Ecto neural progenitor cell (in vitro differentiated cells): Measurements from ENCODE around the gene NDUFA3.

Source experiments
- DNase-seq: peaks from one replicate; pipeline ENCODE4 v3.0.0-alpha.2; 2018; ENCODE audit warnings: low spot score

NDUFA3 gene

DNA sequence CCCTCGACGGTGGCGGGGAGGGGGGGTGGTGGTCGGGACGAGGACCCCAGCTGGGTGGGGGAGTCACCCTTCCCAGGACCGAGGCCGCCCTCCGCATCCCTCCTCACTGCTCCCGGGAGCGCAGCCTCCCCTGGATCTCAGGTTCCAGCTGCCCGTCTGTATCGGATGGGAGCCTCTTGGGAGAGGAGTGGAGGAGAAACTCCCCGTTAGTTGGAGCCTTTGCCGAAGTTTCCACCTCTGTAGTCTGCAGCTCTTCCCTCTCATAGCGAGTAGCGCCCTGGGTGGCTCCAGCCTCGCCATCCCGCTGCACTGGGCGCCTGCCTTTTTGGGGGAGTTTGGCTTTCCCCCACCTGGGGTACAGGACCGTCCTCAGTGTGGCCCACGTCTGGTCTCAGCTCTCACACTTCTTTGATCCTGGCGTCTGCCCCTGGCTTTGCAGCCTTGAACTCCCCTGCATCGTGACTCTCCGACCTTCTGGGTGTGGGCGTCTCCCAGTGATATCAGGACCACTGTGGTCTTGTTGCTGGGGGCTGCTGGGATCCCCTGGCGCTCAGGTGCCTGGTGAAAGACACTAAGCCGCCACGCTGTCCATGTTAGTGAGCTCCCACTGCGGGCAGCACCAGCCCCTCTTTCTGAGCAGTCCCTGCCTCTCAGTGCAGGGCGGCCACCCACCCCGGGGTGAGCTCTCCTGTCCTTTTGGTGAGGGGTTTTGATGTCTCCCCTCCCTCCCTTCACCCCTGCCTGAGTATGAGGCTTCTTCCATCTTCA lies 36.0 kb downstream of the NDUFA3 start:
- DNase-seq, result peak; percentile 59

- no peak for DNase-seq
Measured at GRCh38 chr19:54141356-54141755, 38.7 kb downstream of the NDUFA3 start.

DNA sequence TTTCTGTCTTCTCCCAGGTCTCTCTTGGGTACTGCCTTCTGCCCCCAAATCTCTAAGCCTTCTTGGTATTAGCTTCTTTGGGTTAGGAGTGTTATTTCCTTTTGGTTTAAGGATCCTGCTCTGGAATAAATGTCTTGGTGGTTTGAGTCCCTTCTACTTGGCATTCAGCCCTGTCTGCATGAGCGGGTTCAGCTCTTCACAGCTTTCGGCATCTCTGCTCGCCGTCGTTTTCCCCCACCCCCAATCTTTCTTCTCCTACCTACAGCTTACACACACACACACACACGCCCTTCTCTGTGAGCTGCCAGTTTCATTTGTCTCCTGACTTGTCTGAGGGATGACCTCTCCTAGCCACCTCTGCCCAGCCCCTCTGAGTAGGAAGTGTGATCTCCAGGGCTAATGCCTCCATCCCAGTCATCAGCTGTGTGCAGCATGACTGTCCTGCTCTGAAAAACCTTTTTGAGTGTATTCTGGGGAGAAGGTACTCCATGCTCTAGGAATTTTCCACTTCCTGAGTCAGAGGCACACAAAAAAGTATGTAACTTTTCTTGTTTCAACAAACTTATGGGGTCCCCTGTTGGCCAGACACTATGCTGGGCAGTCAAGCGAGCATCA lies 39.6 kb downstream of the NDUFA3 start:
- DNase-seq, result no peak

DNA sequence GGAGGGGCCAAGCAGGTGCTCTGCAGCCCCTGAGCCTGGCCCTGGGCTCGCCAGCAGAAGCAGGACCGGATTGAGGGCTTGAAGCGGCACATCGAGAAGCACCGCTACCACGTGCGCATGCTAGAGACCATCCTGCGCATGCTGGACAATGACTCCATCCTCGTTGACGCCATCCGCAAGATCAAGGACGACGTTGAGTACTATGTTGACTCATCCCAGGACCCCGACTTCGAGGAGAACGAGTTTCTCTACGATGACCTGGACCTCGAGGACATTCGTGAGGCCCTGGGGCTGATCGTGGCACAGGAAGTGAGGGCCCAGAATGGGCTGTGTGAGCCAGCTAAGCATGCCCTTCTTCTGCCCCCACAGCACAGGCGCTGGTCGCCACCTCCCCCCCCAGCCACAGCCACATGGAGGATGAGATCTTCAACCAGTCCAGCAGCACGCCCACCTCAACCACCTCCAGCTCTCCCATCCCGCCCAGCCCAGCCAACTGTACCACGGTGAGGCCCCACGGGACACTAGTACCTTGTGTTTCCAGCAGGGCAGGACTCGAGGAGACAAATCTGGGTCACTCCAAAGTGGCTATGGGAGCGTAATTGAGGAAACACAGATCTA lies 43.0 kb downstream of the NDUFA3 start:
- DNase-seq, result no peak

DNA sequence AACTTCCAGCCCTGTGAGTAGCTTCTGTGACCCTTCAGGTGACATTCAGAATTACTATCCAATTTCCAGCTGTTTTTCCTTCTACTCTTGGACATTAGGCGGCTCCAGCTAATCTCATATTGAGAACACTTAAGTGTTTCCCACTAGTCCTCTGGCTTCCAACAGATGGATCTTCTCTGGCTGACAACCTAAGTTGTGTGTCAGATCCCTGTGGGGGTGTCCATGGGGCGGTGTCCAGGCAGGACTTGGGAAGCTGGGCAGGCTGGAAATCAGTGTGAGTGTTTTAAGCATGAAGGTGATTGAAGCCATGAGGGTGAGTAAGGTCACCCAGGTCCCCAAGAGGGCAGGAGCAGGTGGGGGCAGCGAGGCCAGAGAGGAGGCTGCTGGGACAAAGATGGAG lies 45.0 kb downstream of the NDUFA3 start:
- no peak for DNase-seq

DNA sequence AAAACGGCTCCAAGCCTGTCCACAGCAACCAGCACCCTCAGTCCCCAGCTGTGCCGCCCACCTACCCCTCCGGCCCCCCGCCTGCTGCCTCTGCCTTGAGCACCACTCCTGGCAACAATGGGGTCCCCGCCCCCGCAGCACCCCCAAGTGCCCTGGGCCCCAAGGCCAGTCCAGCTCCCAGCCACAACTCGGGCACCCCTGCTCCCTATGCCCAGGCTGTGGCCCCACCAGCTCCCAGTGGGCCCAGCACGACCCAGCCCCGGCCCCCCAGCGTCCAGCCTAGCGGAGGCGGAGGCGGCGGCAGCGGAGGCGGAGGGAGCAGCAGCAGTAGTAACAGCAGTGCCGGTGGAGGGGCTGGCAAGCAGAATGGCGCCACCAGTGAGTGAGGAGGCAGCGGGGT lies 45.5 kb downstream of the NDUFA3 start:
- DNase-seq, result no peak

GRCh38 chr19:54149021-54149812 lies 46.6 kb downstream of the NDUFA3 start:
- DNase-seq, result no peak

DNA sequence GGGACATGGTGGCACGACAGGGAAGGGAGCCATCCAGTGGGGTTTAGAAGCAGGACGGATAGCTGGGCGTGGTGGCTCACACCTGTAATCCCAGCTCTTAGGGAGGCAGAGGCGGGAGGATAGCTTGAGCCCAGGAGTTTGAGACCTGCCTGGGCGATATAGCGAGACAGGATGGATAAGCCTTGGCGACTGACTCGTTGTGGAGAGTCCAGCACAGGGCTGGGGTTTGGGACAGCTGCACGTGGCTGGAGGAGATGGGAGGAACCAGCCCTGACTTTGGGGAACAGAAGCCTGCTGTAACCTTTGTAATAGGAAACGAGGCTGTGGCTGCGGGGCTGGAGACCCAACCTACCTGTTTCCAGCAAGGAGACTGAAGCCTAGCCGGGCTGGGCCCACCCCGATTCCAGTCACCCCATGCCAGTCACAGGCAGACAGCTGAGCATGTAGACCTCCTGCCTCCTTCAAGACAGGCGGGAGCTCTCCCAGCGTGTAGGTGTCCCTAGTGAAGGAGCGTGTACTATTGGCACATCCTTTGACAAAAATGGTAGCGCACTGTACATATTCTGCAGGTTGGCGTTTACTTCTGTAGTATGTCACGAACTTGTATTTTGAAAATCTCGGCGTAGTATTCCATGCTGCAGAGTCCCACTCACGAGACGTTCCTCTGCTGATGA lies 48.8 kb downstream of the NDUFA3 start:
- no peak for DNase-seq

- no peak for DNase-seq
Measured at GRCh38 chr19:54152267-54152666, 49.6 kb downstream of the NDUFA3 start.

GRCh38 chr19:54152878-54153524 lies 50.3 kb downstream of the NDUFA3 start:
- DNase-seq, result no peak

DNA sequence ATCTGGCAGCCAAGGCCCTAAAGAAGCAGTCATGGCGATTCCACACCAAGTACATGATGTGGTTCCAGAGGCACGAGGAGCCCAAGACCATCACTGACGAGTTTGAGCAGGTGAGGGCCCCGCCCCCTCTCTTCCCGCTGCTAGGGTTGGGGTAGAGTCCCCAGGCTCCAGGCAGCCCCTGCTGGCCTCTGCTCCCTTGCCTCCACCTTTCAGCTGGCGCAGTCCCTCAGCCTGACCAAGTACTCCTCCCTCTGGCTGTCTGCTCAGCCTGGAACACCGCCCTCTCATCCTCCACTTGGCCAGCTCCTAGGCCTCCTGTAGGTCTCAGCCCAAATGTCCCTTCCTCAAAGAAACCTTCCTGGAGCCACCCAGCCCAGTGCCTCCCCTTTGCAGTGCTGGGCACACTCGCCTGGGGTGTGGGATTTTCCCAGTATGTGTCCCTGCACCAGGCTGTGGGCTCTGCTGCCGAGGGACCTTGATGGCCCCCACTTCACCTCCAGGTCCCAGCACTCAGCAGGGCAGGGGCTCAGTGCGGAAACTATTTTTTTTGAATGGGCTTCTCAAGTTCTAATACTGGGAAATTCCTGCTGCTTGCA lies 51.2 kb downstream of the NDUFA3 start:
- DNase-seq, result no peak

DNA sequence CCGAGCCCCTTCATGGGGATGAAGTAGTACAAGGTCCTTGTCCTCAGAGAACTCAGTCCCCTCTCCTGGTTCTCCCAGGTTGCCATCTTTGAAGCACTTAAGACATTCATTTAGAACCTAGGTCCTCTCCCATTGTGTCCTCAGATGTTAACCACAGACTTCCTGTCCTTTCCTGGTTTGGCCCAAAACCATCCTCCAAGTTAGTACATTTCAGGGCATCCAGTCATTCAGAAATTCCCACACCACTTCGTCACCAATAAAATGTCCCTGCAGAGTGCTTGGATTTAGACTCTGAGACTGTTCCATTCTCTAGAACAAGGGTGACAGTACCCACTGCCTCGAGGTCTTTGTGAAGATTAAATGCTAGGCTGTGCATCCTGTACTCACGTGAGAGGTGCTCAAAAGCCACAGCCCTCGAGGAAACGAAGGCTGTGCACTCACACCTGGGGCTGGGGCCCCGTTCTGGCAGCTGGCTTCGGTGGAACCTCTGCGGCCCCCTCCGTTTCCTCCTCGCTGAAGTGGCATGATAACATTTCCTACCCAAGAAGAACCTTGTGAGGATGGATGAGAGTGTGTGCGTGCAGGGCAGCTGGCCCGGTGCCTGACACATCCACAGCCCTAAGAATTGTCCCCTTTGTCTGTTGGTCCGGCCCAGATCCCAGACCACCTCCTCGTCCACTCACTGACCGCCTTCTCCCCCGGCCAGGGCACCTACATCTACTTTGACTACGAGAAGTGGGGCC lies 52.1 kb downstream of the NDUFA3 start:
- DNase-seq, result no peak

DNA sequence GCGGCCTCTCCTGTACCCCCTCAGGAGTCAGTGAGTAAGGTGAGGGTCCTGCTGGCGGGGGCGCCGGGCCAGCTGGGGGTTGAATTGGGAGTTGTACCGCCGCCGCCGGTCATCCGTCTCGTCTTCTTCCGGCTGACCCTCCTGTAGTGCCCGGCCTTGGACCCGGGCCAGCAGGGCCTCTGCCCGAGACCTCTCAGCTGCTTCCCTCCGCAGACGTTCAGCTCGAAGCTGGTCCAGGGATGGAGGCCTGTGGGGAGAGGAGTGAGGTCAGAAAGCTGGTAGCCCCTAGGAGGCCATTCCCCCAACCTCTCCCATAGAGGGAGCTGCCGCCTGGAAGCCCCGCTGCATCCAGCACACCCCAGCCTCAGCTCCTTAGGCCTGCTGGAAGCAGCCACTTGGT lies 53.0 kb downstream of the NDUFA3 start:
- DNase-seq, result no peak

- DNase-seq, result no peak
Measured at GRCh38 chr19:54156490-54156889, 53.8 kb downstream of the NDUFA3 start.

DNA sequence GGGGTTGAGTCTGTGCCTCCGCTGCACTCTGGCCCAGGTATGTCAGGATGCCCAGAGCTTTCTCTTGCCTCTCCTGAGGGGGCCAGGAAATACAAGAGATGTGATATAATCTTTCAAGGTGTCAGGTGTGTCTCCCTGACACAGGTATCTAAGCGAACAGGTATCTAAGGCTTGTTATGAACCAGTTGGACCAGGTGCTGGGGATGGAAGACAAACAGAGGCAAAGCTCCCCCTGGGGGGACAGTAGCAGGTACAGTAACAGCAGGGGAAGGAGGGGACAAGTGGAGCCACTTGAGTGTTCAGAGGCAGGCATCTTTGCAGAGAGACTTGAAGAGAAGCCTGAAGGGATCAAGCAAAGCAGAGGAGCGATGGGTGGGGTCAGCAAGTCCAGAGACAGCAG lies 54.3 kb downstream of the NDUFA3 start:
- no peak for DNase-seq
